ENCODE results near the gene TBC1D2. TPM values are rescaled to one million over a fixed set of nuclear protein-coding genes. Genes with fewer than 3 reads are reported as not detected.

Gene TBC1D2
- total and polyA plus RNA-seq, 2 donors (not counting 3 experiments of a cell fraction or from before 2014, with no cell fraction given): 3.4 to 4.5 TPM

- intact Hi-C loops (cut with micrococcal nuclease): no loop called here
- no peak overlapping the region for H2AFZ ChIP-seq (ENCODE audit: low read depth, low read length)
- H3K27ac ChIP-seq (ENCODE audit: insufficient read depth, low read depth, low read length): no peak overlapping the region
- TF ChIP-seq FOS (IDR thresholded peaks at IDR 0.05; ENCODE audit: borderline replicate concordance, insufficient read depth, low read length) (no peak), MAX (IDR thresholded peaks at IDR 0.05; ENCODE audit: insufficient read depth, insufficient read length) (no peak)
- H3K4me1 ChIP-seq (ENCODE audit: control insufficient read depth, extremely low read depth, insufficient read depth, low read length): no peaks in the 10 kb centered on the region
- dilution Hi-C loops (cut with MboI; ENCODE audit: extremely low pct_ligation_motif_present, low sequenced_read_pairs): no loop called here
- H3K27me3 ChIP-seq (ENCODE audit: control insufficient read depth in 2 of 2, insufficient read depth in 2 of 2, low read length in 2 of 2): no peaks in the 10 kb centered on the region
- FAIRE-seq (peak; percentile 43), DNase-seq (ENCODE audit: low read depth, low spot score) (no peak)
- no peaks in the 10 kb centered on the region for H3K79me2 ChIP-seq (ENCODE audit: control insufficient read depth, insufficient read depth, low read length)
- H3K4me3 ChIP-seq (replicated peaks in 1 of 3; ENCODE audit: insufficient read depth in 1 of 3, low read depth in 1 of 3, low read length in 3 of 3): no peak overlapping the region
- H3K36me3 ChIP-seq (ENCODE audit: control insufficient read depth in 2 of 2, extremely low read depth in 1 of 2, insufficient read depth in 2 of 2, low read length in 2 of 2): no peaks in the 10 kb centered on the region
- H4K20me1 ChIP-seq (replicated peaks; ENCODE audit: control insufficient read depth, extremely low read depth, insufficient read depth, low read length): no peaks in the 10 kb centered on the region
- no peak overlapping the region for H3K9ac ChIP-seq (replicated peaks; ENCODE audit: extremely low read depth, insufficient read depth, low read length)
- no peak overlapping the region for H3K4me2 ChIP-seq (ENCODE audit: insufficient read depth, low read length)
- ChIA-PET POLR2A (no interaction called here), CTCF (no interaction called here)
- BruUV-seq (replicated peaks): no TSS peak
- H3K9me3 ChIP-seq (replicated peaks; ENCODE audit: control insufficient read depth, insufficient read depth, low read length): no peaks in the 10 kb centered on the region
- H3K9me1 ChIP-seq (replicated peaks; ENCODE audit: control insufficient read depth, extremely low read depth, insufficient read depth, low read length): no peaks in the 10 kb centered on the region
Observed at GRCh38 chr9:98168941-98169488, 86.4 kb downstream of the TBC1D2 start.

GRCh38 chr9:98168153-98168780 lies 87.2 kb downstream of the TBC1D2 start:
- CTCF ChIA-PET: interaction anchor here (0.6 to 1.3 kb wide), 2 partner anchors 21 to 28 kb away, joined by 3 read pairs; no protein-coding TSS in a partner anchor
- POLR2A ChIA-PET: no interaction called here

More at GRCh38 chr9:98168153-98168780, 87.2 kb downstream of the TBC1D2 start:
- Histone ChIP-seq H3K79me2 (ENCODE audit: control insufficient read depth, insufficient read depth, low read length) (no peaks in the 10 kb centered on the region), H3K9me3 (replicated peaks; ENCODE audit: control insufficient read depth, insufficient read depth, low read length) (no peaks in the 10 kb centered on the region), H3K36me3 (ENCODE audit: control insufficient read depth in 2 of 2, extremely low read depth in 1 of 2, insufficient read depth in 2 of 2, low read length in 2 of 2) (no peaks in the 10 kb centered on the region), H3K4me2 (ENCODE audit: insufficient read depth, low read length) (no peak overlapping the region), H3K9ac (replicated peaks; ENCODE audit: extremely low read depth, insufficient read depth, low read length) (no peak overlapping the region), H3K27me3 (ENCODE audit: control insufficient read depth in 2 of 2, insufficient read depth in 2 of 2, low read length in 2 of 2) (no peaks in the 10 kb centered on the region), H3K4me3 (replicated peaks in 1 of 3; ENCODE audit: insufficient read depth in 1 of 3, low read depth in 1 of 3, low read length in 3 of 3) (no peak overlapping the region), H3K27ac (ENCODE audit: insufficient read depth, low read depth, low read length) (no peak overlapping the region), H3K9me1 (replicated peaks; ENCODE audit: control insufficient read depth, extremely low read depth, insufficient read depth, low read length) (no peaks in the 10 kb centered on the region), H4K20me1 (replicated peaks; ENCODE audit: control insufficient read depth, extremely low read depth, insufficient read depth, low read length) (no peaks in the 10 kb centered on the region), H2AFZ (ENCODE audit: low read depth, low read length) (no peak overlapping the region), H3K4me1 (ENCODE audit: control insufficient read depth, extremely low read depth, insufficient read depth, low read length) (no peaks in the 10 kb centered on the region)
- FAIRE-seq (no peak), DNase-seq (ENCODE audit: low read depth, low spot score) (no peak)
- TF ChIP-seq JUN (IDR thresholded peaks at IDR 0.05; ENCODE audit: borderline replicate concordance, insufficient read depth, insufficient read length, low read depth) (no peak), FOS (IDR thresholded peaks at IDR 0.05; ENCODE audit: borderline replicate concordance, insufficient read depth, low read length) (no peak)
- intact Hi-C loops (cut with micrococcal nuclease) (no loop called here), dilution Hi-C loops (cut with MboI; ENCODE audit: extremely low pct_ligation_motif_present, low sequenced_read_pairs) (no loop called here)
- BruUV-seq (replicated peaks): no TSS peak

All from endothelial cell of umbilical vein (primary cell).